Midbrain (tissue), 1 donor: Measurements from ENCODE around the gene BYSL.

ENCODE experiments used
- DNase-seq: peaks from one replicate; lab custom pipeline; 2025; lab: John Stamatoyannopoulos, UW

BYSL gene

DNA sequence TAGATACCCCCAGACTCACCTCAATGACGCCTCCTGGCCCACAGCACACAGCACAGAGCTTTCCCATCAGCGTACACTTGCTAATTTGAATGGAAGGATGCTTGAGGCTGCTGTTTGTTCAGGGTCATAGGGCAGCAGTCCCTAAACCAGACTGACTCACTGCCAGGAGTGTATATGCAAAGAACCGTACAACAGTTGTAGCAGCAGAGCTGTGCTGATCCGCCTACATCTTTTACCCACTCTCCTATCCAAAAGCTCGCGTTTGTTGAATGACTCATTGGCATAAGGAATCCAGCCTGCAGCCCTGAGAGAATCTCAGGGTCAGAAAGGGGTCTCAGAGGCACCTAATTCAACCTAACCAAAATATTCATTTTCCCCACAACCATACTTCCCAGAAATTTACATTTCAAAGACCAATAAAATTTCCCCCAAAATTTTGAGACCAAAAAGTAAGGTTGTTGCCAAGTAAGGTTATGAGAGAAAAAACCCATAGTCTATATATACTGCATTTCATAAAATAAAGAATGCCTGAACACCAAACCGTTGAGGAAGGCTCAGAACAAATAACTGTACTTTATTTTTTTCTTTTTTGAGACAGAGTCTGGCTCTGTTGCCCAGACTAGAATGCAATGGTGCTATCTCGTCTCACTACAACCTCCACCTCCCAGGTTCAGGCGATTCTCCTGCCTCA, 55.6 kb downstream of the BYSL start:
- no peak for DNase-seq
